Esophagus muscularis mucosa (tissue), 3 donors: ENCODE measurements around the gene PLAC8L1.

Experiments
- POLR2AphosphoS5 ChIP-seq, 2 donors: sonication (generic); formaldehyde crosslinking; IDR thresholded peaks; one replicate each; pipeline ENCODE4 v1.6.1; 2017; ENCODE audit warnings: antibody characterized with exemption in 2 of 2
- TF ChIP-seq, protein P1 (sequence below), 3 experiments: fragments of 200-600 bp in 2 of 3; fragments of 450-650 bp in 1 of 3; sonication (generic) in 2 of 3; IDR thresholded peaks; one replicate each; pipeline ENCODE4 v1.5.1; 2017 to 2019; ENCODE audit warnings: antibody characterized with exemption in 3 of 3, mild to moderate bottlenecking in 2 of 3, moderate library complexity in 1 of 3

DNA sequence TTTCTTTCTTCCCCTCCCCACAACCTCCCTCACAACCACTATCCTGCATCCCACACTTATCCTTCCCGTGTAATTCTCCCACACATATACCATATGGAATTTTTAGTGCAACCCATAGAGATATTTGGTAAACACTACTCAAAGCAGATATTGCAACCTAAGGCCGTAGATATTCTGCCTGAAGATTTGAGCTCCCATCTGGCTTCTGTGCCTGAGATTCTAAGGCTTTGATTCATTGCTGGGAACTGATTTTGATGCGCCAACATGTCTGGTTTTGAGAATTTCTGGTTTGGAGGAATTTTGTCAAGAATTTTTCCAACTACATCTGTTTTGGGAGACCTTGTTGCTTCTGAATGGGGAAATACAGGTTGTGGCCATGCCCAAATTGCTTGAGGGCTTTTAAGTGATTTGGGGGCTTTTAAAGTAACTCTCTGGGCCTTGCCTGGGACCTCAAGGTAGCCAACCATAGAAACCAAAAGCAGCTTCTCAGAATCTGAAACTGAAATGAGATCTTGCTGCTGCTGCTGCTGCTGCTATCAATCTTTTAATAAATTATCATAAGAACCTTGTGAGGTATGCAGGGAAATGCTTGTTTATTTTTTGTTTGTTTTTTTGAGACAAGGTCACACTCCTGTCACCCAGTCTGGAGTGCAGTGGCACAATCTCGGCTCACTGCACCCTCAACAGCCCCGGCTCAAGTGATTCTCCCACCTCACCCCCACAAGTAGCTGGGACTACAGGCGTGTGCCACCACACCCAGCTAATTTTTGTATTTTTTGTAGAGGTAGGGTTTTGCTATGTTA, 36.2 kb downstream of the PLAC8L1 start:
- TF ChIP-seq, protein P1, sequence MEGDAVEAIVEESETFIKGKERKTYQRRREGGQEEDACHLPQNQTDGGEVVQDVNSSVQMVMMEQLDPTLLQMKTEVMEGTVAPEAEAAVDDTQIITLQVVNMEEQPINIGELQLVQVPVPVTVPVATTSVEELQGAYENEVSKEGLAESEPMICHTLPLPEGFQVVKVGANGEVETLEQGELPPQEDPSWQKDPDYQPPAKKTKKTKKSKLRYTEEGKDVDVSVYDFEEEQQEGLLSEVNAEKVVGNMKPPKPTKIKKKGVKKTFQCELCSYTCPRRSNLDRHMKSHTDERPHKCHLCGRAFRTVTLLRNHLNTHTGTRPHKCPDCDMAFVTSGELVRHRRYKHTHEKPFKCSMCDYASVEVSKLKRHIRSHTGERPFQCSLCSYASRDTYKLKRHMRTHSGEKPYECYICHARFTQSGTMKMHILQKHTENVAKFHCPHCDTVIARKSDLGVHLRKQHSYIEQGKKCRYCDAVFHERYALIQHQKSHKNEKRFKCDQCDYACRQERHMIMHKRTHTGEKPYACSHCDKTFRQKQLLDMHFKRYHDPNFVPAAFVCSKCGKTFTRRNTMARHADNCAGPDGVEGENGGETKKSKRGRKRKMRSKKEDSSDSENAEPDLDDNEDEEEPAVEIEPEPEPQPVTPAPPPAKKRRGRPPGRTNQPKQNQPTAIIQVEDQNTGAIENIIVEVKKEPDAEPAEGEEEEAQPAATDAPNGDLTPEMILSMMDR (IDR thresholded peaks at IDR 0.05) = no peak
- TF ChIP-seq POLR2AphosphoS5 (IDR thresholded peaks at IDR 0.05) = no peak
